ENCODE data around the gene CACNA2D4.

CACNA2D4 gene

DNA sequence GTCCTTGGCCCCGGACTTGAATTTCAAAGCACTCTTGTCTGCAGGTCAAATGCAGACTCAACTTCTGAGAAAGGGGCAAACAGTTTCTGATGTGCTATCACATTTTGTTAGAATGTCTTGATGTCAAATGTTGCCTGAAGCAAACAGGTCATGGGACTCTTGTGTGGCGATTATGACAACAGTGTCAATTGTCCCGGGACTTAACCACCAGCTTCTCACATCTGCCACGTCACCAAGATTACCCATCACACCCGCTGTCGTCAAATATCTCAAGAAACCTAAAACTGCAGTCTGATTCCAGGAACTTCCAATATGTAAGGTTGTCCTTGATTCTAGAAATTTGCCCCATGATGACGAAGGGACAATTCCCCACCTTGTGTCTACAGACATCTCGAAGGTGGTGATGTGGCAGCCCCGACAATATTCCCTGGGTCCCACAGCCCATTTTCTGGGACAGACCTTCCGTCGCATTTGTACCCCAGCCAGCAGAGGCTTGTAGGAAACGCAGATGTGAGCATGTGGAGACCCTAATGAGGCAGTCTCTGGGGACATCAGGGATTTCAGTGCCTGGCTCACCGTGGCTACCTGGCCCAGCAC lies 76.8 kb downstream of the CACNA2D4 start:
- in situ Hi-C loops (cut with MboI; ENCODE audit: low sequenced_read_pairs), result no loop called here
- no peak for DNase-seq (ENCODE audit: low spot score in 2 of 2)
- H3K36me3 ChIP-seq (replicated peaks), result no peaks in the 10 kb centered on the region
- no peaks in the 10 kb centered on the region for H3K4me1 ChIP-seq
- H3K9me3 ChIP-seq, result no peaks in the 10 kb centered on the region
- no peaks in the 10 kb centered on the region for H3K27me3 ChIP-seq (ENCODE audit: low read depth)
- H3K4me3 ChIP-seq, result no peak overlapping the region

DNA sequence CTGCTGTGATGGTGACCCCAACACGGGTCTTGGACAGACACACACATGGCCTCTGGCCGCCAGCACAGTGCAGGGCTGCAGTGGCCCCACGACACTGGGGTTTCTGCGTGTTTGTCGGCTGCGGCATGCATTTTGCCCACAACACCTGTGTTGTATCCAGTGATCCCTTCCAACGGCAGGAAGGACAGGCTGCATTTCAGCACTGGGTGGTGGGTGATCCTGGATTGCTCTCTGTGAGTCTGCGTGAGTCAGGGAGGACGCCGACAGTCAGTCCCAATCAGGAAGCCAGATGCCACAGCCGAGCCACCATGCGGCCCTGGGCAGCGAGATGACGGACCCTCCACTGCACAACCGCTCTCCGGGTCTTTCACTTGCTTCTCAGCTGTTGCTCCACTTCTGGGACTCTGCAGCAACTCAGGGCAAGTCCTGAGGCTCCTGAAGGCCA lies 77.4 kb downstream of the CACNA2D4 start:
- H3K4me1 ChIP-seq, result no peaks in the 10 kb centered on the region
- in situ Hi-C loops (cut with MboI; ENCODE audit: low sequenced_read_pairs), result no loop called here
- no peak for DNase-seq (ENCODE audit: low spot score in 2 of 2)
- no peak overlapping the region for H3K4me3 ChIP-seq
- no peaks in the 10 kb centered on the region for H3K27me3 ChIP-seq (ENCODE audit: low read depth)
- H3K36me3 ChIP-seq (replicated peaks), result no peaks in the 10 kb centered on the region
- no peaks in the 10 kb centered on the region for H3K9me3 ChIP-seq

DNA sequence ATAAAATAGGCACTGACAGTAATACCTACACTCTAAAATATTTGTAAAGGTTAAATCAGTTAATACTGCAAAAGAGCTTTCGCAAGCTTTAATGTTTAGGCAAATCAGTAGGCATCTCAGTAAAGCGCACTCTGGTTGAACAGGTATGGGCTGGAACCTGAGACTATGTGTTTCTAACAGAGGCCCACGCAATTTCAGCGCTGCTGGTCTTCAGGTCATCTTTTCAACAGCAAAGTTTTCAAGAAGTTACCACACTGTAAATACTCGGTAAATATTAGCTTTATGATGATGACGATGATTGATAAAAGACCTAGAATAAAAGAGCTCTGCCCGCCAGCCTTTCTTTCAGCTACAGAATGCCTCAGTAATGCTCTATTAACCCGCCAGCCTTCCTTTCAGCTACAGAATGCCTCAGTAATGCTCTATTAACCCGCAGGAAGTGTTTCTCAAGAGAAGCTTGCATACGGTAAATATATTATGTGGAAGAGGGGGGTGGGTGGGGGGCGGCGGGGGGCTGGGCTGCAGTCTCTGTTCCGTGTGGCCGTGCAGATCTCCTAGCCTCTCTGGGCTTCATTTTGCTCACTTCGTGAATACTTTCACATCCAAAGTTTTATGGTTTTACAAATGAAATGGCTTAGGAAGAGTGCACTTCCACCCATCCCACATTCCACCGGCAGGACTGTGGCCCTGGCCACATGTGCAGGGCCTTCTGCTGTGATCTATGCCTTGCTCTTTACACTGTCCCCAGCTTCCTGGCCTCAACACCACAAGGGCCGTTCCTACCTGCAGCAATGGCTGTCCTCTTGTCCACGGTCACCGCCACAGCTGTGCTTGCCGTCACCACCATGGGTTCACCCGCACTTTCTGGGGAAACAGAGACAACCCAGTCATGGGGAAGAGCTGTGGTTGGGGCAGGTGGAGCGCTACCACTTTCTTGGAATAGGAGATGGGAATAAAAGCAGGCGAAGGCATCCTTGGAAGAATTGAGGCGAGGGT lies 78.2 kb downstream of the CACNA2D4 start:
- DNase-seq (ENCODE audit: low spot score in 2 of 2), result no peak
- Histone ChIP-seq H3K27me3 (ENCODE audit: low read depth) (no peaks in the 10 kb centered on the region), H3K36me3 (replicated peaks) (no peaks in the 10 kb centered on the region), H3K4me1 (no peaks in the 10 kb centered on the region), H3K4me3 (no peak overlapping the region), H3K9me3 (no peaks in the 10 kb centered on the region)
- in situ Hi-C loops (cut with MboI; ENCODE audit: low sequenced_read_pairs), result no loop called here

DNA sequence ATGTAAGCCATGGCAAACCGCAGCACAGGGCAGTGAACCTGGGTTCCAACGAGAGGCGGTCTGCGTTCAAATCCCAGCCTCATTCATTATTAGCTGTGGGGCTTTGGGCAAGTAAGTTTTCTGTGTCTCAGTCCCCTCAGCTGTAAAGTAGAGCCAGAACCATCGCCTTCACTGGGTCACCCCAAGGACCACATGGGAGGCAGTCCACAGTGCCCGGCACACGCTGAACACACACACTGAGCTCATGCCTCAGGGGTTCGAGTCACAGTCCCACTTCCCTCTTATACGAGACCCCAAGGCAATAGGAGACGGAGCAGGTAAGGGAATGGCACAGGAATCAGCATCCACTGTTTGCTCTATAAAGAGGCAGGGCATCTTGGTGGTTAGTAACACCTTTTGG lies 79.0 kb downstream of the CACNA2D4 start:
- in situ Hi-C loops (cut with MboI; ENCODE audit: low sequenced_read_pairs), result no loop called here
- no peak for DNase-seq (ENCODE audit: low spot score in 2 of 2)
- H3K4me1 ChIP-seq, result no peaks in the 10 kb centered on the region
- H3K9me3 ChIP-seq, result no peaks in the 10 kb centered on the region
- H3K36me3 ChIP-seq (replicated peaks), result no peaks in the 10 kb centered on the region
- no peaks in the 10 kb centered on the region for H3K27me3 ChIP-seq (ENCODE audit: low read depth)
- no peak overlapping the region for H3K4me3 ChIP-seq

DNA sequence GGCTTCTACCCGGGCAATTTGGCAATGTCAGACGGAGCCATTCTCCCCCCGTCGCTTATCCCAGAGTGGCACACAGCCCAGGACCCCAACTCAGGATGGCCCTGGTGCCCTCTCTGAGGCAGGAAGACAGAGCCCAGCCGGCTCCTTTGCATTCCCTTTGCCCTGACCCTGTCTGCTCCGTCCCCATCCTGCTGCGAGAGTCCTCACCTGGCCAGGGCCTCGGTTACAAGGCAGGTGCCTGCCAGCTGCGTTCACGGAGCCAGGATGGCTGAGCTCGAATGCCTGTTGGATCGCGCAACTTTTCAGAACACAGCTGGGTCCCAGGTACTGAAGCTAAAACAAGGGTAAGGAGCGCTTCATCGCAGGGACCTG lies 79.5 kb downstream of the CACNA2D4 start:
- Histone ChIP-seq H3K4me1 (no peaks in the 10 kb centered on the region), H3K4me3 (no peak overlapping the region), H3K9me3 (no peaks in the 10 kb centered on the region), H3K27me3 (ENCODE audit: low read depth) (no peaks in the 10 kb centered on the region), H3K36me3 (replicated peaks) (no peaks in the 10 kb centered on the region)
- no peak for DNase-seq (ENCODE audit: low spot score in 2 of 2)
- in situ Hi-C loops (cut with MboI; ENCODE audit: low sequenced_read_pairs), result no loop called here

DNA sequence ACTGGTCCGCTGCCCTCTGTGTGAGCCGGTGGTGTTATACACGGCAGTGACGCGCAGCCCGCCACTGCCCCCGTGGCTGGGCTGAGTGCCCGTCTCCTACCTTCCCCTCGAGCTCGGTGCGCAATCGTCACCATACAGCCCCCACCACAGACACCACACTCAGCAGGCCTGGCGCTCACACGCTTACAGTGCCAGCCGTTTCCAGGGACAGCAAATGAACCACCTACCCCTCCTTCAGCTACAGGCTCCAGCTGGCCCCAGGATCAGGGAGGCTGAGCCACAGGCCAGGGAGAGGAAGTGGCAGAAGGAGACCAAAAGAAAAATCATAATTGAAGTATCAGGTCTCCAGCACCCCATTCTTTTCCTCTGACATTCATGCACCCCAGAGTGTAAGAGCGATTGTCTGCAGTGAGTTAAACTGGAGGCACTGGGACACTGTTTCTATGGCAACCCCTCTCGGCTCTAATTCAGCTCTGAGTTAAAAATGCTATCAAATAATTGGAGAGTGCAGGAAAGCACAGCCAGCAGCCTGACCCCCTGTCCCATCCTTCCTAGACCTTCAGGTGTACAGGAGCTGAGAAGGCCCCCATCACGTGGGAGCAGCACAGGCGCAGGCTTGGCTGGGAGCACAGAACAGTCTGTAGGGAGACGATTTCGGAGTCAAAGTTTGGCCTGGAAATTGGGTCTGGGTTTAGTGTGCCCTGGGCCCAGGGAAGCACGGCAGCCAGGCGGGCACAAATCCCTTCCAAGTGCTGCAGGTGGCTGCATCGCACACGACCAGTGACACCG lies 80.1 kb downstream of the CACNA2D4 start:
- in situ Hi-C loops (cut with MboI; ENCODE audit: low sequenced_read_pairs), result no loop called here
- no peaks in the 10 kb centered on the region for H3K4me1 ChIP-seq

DNA sequence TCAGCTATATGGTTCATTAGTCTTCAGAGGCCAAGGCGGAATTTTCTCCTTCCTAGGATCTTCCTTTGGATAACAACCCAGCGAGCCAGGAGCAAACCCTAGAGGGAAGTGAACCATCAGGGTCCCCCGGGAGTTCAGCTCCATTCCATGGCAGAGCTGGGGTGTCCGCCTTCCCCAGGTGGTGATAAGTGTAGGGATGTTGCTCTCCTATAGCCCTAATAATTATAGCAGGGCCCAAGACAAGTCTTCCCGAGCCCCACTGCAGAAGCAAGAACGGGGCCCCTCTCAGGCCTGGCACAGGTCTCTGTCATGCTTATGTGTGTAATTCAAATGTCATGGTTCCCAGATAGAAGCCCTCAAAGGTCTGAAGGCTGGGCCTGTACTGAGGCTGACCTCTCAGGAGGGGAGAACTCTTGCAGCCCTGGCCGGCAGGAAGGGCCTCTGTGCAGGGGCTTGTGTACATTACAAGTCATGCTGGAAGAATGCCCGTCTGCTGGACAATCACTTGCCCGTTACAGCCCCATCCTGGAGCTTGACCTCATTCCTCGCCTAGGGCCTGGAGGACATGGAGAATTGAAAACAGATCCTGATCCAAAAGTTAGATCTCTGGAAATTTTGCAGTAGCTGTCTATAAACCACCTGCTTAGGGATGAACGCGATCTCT lies 80.8 kb downstream of the CACNA2D4 start:
- no peak for DNase-seq (ENCODE audit: low spot score in 2 of 2)
- in situ Hi-C loops (cut with MboI; ENCODE audit: low sequenced_read_pairs), result no loop called here

More for the DNA sequence above, 80.1 kb downstream of the CACNA2D4 start:
- no peaks in the 10 kb centered on the region for H3K36me3 ChIP-seq (replicated peaks)
- no peak for DNase-seq (ENCODE audit: low spot score in 2 of 2)
- no peak overlapping the region for H3K4me3 ChIP-seq
- H3K27me3 ChIP-seq (ENCODE audit: low read depth), result no peaks in the 10 kb centered on the region
- H3K9me3 ChIP-seq, result no peaks in the 10 kb centered on the region

DNA sequence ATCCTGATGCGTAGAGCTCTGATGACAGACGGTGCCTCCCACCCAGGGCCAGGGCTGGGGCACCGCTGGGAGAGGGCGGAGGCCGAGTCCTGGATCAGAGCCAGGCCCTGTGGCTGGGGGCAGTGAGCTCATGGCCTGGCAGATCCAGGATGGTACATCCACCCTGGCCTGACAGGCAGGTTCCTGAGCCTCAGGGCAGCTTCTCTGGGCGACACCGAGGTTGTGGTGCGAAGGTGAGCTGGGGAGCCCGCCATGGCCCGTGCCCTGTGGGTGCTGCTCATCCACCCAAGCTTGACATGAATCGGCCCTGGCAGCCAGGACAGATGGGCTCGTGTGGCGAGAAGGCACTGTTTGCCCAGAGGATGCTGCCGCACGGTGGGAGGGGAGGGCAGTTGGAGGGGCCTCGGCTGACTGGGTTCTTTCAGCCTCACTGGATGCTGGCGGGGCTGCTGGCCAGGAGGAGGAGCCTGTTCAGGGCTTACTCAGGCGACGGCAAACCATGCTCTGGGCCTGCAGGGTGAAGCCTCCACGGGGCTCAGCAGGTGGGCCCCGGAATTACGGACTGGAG lies 81.5 kb downstream of the CACNA2D4 start:
- no peaks in the 10 kb centered on the region for H3K4me1 ChIP-seq
- DNase-seq (ENCODE audit: low spot score in 2 of 2), result no peak
- in situ Hi-C loops (cut with MboI; ENCODE audit: low sequenced_read_pairs), result no loop called here

More for the DNA sequence above, 80.8 kb downstream of the CACNA2D4 start:
- H3K4me3 ChIP-seq, result no peak overlapping the region
- no peaks in the 10 kb centered on the region for H3K4me1 ChIP-seq
- H3K36me3 ChIP-seq (replicated peaks), result no peaks in the 10 kb centered on the region
- H3K9me3 ChIP-seq, result no peaks in the 10 kb centered on the region
- H3K27me3 ChIP-seq (ENCODE audit: low read depth), result no peaks in the 10 kb centered on the region

DNA sequence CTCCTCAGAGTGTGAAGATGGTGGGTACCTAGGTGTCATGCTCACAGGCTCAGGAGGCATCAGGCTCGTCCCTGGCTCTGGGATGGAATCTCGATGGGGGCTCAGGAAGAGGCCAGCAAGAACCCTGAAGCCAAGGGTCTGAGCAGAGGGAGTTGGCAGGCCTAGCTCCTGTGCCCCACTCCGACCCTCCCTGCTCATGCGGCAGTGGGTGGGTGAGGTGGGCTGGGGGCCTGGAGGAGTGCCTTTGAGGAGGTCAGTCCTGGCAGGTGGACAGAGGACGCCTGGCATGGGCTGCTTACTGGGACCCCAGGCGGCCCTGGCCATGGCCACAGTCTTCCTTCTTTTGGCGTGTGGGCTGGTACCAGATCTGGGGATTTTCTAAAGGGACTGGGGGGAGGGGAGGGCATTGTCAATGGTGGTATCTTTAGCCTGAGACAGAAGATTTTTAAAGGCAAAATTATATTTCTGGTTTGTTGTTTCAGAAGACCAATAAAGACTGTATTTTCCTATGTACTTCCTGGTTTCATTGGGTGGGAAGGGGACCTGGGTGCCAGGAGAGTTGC lies 82.1 kb downstream of the CACNA2D4 start:
- in situ Hi-C loops (cut with MboI; ENCODE audit: low sequenced_read_pairs), result no loop called here
- no peak for DNase-seq (ENCODE audit: low spot score in 2 of 2)
- Histone ChIP-seq H3K4me3 (no peak overlapping the region), H3K27me3 (ENCODE audit: low read depth) (no peaks in the 10 kb centered on the region), H3K4me1 (no peaks in the 10 kb centered on the region), H3K9me3 (no peaks in the 10 kb centered on the region), H3K36me3 (replicated peaks) (no peaks in the 10 kb centered on the region)

More for the DNA sequence above, 81.5 kb downstream of the CACNA2D4 start:
- no peaks in the 10 kb centered on the region for H3K36me3 ChIP-seq (replicated peaks)
- H3K4me3 ChIP-seq, result no peak overlapping the region
- no peaks in the 10 kb centered on the region for H3K9me3 ChIP-seq
- no peaks in the 10 kb centered on the region for H3K27me3 ChIP-seq (ENCODE audit: low read depth)

DNA sequence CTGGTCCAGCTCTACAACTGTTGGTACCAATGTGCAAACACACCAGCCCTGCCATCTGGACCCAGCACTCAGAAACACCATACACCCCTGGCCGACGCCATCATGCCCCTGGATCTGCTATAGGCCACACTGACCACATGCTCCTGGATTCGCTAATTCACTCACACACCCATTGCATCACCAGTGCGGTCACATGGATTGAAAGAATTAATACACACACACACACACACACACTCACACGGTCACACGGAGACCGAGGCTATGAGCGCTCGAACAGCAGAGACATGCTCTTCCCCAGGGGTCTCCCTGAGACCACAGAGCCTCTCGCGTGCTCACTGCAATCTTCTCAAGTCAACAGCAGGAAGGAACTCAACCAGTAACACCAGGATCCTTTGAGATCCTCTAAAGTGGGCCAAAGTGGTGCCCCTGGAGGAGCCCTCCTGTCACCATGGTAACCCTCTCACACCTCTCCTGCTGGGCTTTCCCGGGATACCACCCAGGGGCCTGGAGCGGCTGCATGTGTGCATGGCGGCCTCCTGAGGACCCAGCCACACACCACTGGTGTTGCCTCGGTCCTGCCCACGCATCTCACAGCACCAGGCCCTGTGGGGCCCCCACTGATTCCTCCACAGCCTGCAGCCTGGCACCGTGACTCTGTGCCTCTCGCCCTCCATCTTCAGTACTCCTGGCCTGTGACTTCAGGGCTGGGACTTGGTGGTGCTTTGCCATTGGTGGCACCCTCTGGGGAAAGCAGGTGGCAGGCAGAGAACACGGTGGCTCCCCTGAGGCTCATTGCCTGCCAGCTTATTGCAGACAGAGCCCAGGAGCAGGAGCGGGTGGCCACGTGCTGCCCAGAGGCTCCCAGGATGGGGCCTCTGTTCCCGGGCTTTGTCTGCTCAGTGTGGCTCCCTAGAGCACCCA lies 83.0 kb downstream of the CACNA2D4 start:
- no peaks in the 10 kb centered on the region for H3K4me1 ChIP-seq
- DNase-seq (ENCODE audit: low spot score in 2 of 2), result no peak

DNA sequence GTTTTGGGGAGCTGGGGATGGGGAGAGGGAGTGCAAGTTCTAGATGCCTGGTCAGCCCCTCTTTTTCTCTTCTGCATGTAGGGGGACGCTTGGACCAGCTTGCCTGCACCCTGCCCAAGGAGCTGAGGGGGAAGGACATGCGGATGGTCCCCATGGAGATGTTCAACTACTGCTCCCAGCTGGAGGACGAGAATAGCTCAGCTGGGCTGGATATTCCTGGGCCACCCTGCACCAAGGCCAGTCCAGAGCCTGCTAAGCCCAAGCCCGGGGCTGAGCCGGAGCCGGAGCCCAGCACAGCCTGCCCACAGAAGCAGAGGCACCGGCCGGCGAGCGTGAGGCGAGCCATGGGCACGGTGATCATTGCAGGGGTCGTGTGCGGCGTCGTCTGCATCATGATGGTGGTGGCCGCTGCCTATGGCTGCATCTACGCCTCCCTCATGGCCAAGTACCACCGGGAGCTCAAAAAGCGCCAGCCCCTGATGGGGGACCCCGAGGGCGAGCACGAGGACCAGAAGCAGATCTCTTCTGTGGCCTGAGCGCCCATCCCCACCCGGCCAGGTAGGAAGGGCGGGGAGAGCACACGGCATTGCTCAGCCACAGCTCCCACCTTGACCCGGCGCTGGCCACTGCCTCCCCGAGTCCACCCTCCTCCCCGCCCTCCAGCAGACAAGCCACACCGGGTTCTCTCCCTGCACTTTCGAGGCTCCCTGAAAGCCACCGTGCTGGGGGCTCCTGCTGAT lies 84.1 kb downstream of the CACNA2D4 start:
- H3K27me3 ChIP-seq (ENCODE audit: low read depth), result no peaks in the 10 kb centered on the region
- H3K4me1 ChIP-seq, result no peaks in the 10 kb centered on the region
- in situ Hi-C loops (cut with MboI; ENCODE audit: low sequenced_read_pairs), result no loop called here
- no peak overlapping the region for H3K4me3 ChIP-seq
- no peaks in the 10 kb centered on the region for H3K36me3 ChIP-seq (replicated peaks)
- no peak for DNase-seq (ENCODE audit: low spot score in 2 of 2)
- no peaks in the 10 kb centered on the region for H3K9me3 ChIP-seq

More for the DNA sequence above, 83.0 kb downstream of the CACNA2D4 start:
- Histone ChIP-seq H3K36me3 (replicated peaks) (no peaks in the 10 kb centered on the region), H3K4me3 (no peak overlapping the region), H3K9me3 (no peaks in the 10 kb centered on the region), H3K27me3 (ENCODE audit: low read depth) (no peaks in the 10 kb centered on the region)
- in situ Hi-C loops (cut with MboI; ENCODE audit: low sequenced_read_pairs), result no loop called here

Data from HAP-1 (cell line).